ENCODE data around the gene UNC5B.

The UNC5B gene

GRCh38 chr10:71212318-71213126 is at the start of gene UNC5B:
TSS of gene UNC5B (plus strand) at chr10:71212570. CDS start at chr10:71212986, 416 bp downstream.
- Mint-ChIP-seq H3K36me3 (ENCODE audit: low read depth) (no peaks in the 10 kb centered on the region), H3K9me3 (no peaks in the 10 kb centered on the region), H3K27ac (no peak within 1 kb of the TSS), H3K4me1 (peaks cover 72% of the 10 kb centered on the region), H3K4me3 (peak within 1 kb of the TSS; percentile 86), H3K27me3 (ENCODE audit: low read depth, poor library complexity) (peaks cover 33% of the 10 kb centered on the region)
- TF ChIP-seq, protein P1, sequence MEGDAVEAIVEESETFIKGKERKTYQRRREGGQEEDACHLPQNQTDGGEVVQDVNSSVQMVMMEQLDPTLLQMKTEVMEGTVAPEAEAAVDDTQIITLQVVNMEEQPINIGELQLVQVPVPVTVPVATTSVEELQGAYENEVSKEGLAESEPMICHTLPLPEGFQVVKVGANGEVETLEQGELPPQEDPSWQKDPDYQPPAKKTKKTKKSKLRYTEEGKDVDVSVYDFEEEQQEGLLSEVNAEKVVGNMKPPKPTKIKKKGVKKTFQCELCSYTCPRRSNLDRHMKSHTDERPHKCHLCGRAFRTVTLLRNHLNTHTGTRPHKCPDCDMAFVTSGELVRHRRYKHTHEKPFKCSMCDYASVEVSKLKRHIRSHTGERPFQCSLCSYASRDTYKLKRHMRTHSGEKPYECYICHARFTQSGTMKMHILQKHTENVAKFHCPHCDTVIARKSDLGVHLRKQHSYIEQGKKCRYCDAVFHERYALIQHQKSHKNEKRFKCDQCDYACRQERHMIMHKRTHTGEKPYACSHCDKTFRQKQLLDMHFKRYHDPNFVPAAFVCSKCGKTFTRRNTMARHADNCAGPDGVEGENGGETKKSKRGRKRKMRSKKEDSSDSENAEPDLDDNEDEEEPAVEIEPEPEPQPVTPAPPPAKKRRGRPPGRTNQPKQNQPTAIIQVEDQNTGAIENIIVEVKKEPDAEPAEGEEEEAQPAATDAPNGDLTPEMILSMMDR (IDR thresholded peaks at IDR 0.05): no peak
- peak; percentile 97 for DNase-seq

- Mint-ChIP-seq H3K4me3 (no peak overlapping the region), H3K36me3 (ENCODE audit: low read depth) (no peaks in the 10 kb centered on the region), H3K27ac (no peak overlapping the region), H3K9me3 (no peaks in the 10 kb centered on the region), H3K4me1 (peaks cover 23% of the 10 kb centered on the region), H3K27me3 (ENCODE audit: low read depth, poor library complexity) (peaks cover 26% of the 10 kb centered on the region)
- no peak for DNase-seq
- TF ChIP-seq, protein P1 (IDR thresholded peaks at IDR 0.05): no peak
These were observed 38.9 kb upstream of the UNC5B start for GRCh38 chr10:71173466-71173865.

DNA sequence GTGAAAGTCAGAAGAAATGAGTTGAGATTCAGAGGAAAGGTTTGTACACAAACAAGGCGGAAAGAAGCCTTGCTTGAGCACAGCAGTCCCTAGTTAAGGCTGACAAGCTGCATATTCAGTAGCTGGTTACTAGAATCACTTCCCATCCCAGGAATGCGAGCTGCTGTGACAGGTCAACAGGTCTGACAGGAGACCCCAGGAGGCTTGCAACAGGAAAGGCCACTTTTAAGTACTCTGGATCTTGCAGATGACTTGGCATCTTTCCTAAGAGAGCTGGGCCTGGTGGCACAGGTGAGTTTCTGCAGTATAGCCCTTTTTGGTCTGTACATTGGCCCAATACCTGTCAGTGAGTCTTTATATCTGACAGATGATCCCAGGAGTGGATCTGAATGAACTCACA is 35.7 kb upstream of the UNC5B start:
- TF ChIP-seq, protein P1 (IDR thresholded peaks at IDR 0.05): no peak
- Mint-ChIP-seq H3K4me3 (no peak overlapping the region), H3K27ac (no peak overlapping the region), H3K36me3 (ENCODE audit: low read depth) (no peaks in the 10 kb centered on the region), H3K27me3 (ENCODE audit: low read depth, poor library complexity) (peaks cover 21% of the 10 kb centered on the region), H3K4me1 (peaks cover 23% of the 10 kb centered on the region), H3K9me3 (no peaks in the 10 kb centered on the region)
- DNase-seq: no peak

DNA sequence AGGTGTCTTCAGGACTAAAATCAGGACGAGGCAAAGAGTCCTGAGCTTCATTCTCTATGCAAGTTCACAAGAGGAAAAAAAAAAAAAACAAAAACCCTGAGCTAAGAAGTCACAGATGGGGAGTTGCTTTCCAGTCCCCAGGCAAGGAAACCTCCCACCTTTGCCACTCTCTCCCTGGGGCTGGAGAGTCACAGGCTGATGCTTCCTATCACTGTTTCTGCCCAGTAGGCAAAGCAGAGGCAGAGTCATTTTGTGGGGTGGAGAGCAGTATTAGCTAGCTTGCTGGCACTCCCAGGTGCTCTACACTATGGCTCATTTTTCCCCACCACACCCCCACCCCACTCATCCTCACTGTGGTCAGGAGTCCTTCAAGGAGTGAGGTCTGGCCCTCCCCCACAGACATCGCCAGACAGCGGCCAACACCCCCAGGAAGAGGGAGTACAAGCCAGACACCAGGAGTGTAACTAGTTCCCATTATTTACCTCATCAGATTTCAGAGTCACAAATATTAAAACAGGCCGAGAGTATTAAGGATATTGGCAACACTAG is 34.6 kb upstream of the UNC5B start:
- no peak for DNase-seq
- peak overlapping the region; percentile 55 for H3K27ac Mint-ChIP-seq
- peaks cover 23% of the 10 kb centered on the region for H3K4me1 Mint-ChIP-seq

GRCh38 chr10:71178880-71179279 is 33.5 kb upstream of the UNC5B start:
- no peak for DNase-seq
- Mint-ChIP-seq H3K4me1 (peaks cover 23% of the 10 kb centered on the region), H3K4me3 (no peak overlapping the region), H3K36me3 (ENCODE audit: low read depth) (no peaks in the 10 kb centered on the region), H3K27me3 (ENCODE audit: low read depth, poor library complexity) (peaks cover 18% of the 10 kb centered on the region), H3K27ac (no peak overlapping the region), H3K9me3 (no peaks in the 10 kb centered on the region)
- TF ChIP-seq, protein P1 (IDR thresholded peaks at IDR 0.05): no peak

More for the DNA sequence above, 34.6 kb upstream of the UNC5B start:
- TF ChIP-seq, protein P1 (IDR thresholded peaks at IDR 0.05): no peak
- peaks cover 18% of the 10 kb centered on the region for H3K27me3 Mint-ChIP-seq (ENCODE audit: low read depth, poor library complexity)
- no peaks in the 10 kb centered on the region for H3K36me3 Mint-ChIP-seq (ENCODE audit: low read depth)
- H3K4me3 Mint-ChIP-seq: no peak overlapping the region
- H3K9me3 Mint-ChIP-seq: no peaks in the 10 kb centered on the region

All from nephron progenitor cell (in vitro differentiated cells).